Stimulated activated CD4-positive, alpha-beta T cell treated with anti-CD3 and anti-CD28 coated beads, Interleukin-1b, Interleukin-23, amount 100 ng/mL, for 1 hour (primary cell): ENCODE data around the gene CRIP1.

ENCODE experiments used
- DNase-seq, 2 donors: peaks; one replicate each; pipeline ENCODE4 v3.0.0-alpha.2; 2020; ENCODE audit warnings: low read depth in 2 of 2

CRIP1 gene

GRCh38 chr14:105533391-105533790, 46.7 kb downstream of the CRIP1 start:
- no peak for DNase-seq

- DNase-seq: no peak
These were observed 47.3 kb downstream of the CRIP1 start for GRCh38 chr14:105533811-105534498.

DNA sequence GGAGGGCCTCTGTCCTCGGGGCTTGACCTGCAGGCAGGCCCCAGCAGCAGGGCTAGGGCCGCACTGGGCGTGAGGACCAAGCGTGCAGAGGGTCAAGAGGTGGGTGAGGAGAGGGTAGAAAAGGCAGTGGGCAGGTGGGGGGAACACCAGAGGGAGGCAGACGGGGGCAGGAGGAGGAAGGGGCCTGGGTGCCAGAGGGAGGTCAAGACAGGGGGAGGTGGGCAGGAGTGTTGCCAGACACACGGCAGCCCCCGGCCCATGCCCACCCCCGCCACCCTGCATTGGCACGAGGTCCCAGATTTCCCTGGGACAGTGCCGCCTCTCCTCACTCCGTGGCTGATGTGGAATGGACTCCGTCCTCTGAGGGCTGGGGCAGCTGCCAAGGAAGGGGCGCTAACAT, 47.9 kb downstream of the CRIP1 start:
- DNase-seq: no peak

- DNase-seq: no peak
These were observed 49.4 kb downstream of the CRIP1 start for GRCh38 chr14:105536051-105536450.

DNA sequence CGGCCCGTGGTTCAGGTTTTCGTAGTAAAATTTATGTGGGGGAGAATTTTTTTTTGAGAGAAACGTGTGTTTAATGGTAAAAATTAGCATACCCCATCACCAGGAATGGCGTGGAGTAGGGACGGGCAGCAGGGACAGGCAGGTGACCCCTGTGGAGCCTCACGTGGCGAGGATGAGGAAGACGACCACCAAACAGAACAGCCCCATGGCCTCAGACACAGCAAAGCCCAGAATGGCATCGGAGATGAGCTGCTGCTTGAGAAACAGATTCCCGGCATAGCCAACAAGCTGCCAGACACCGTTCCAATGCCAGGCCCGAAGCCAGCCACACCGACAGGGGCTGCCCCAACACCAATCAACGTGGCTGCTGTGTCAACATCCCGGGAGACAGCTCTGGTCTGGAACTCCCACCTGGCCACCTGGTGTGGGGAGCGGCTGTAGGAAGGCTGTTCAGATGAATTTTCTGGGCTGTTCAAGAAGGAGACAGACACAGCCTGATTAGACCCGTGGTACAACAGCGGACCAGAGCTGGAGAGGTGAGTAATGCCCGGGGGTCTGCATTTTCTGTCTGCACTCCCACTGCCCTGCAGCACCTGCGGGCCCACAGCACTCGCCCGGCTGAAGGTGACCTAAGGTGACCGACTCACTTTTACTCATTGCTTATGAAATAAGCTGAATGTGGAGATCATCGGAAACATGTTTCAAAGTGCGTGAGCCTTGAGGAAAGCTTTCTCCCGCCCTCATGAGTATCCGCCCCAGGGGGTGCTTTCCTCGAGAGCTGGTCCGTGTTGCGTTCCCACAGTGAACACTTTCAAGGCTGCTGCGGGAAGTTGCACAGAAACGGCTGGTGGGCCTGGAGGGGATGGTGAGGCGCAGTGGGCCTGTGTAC, 50.2 kb downstream of the CRIP1 start:
- DNase-seq: no peak

GRCh38 chr14:105537580-105538474, 51.1 kb downstream of the CRIP1 start:
- peak; percentile 32 to 56 for DNase-seq
